H1 (cell line): ENCODE results near the gene GNAQ. TPM values are rescaled to one million over a fixed set of nuclear protein-coding genes. Genes with fewer than 3 reads are reported as not detected.

Experiments
- CHD1 ChIP-seq: IDR thresholded peaks from 2 replicates; pipeline ENCODE4 v1.6.1; 2012; ENCODE audit warnings: low read depth, low read length, improper control_type of control experiment
- CTCF ChIP-seq, 3 experiments: IDR thresholded peaks; 1 replicate in 2 of 3; 2 replicates in 1 of 3; pipeline versions ENCODE4 v1.5.1 to v1.6.1; 2011; ENCODE audit warnings: low read length in 3 of 3, mild to moderate bottlenecking in 3 of 3, inconsistent platforms in 2 of 3, low read depth in 1 of 3, moderate library complexity in 1 of 3; ENCODE audit not compliant: insufficient read depth in 1 of 3; ENCODE audit errors: control extremely low read depth in 1 of 3
- KDM5A ChIP-seq: fragments of 200-600 bp; IDR thresholded peaks from 2 replicates; pipeline ENCODE4 v1.7.1; 2012; ENCODE audit warnings: mild to moderate bottlenecking, low read length, inconsistent platforms, mixed read lengths
- POLR2AphosphoS5 ChIP-seq: IDR thresholded peaks from 2 replicates; pipeline ENCODE4 v1.6.1; 2011; ENCODE audit warnings: low read depth, low read length
- polyA plus RNA-seq, 7 experiments: library from polyadenylated mRNA; depleted of rRNA in 3 of 7; stranded (reverse) in 5 of 7; unstranded in 2 of 7; fragments of >200 nt in 5 of 7; fragments of 200-250 nt in 2 of 7; gene quantifications; 1 replicate in 5 of 7; 2 replicates in 1 of 7; 4 replicates in 1 of 7; pipeline versions ENCODE4 v1.2.1 to v1.2.3, GENCODE V29; 2011 to 2013; ENCODE audit warnings: missing spikeins in 2 of 7, mixed read lengths in 2 of 7
- total RNA-seq: library from RNA; stranded (reverse); fragmentation: NEBNext Ultra II Directional; extraction: Animal tissue kit (Norgen Biotek cat#: 25700); gene quantifications from 2 replicates; pipeline ENCODE4 v1.2.1, GENCODE V29; 2021

GNAQ gene
- total and polyA plus RNA-seq, 2 of the 8 experiments (the other 6 are each of a cell fraction or from before 2014, with no cell fraction given), result 22.8 to 63.8 TPM

GRCh38 chr9:77965445-77966123, 66.0 kb downstream of the GNAQ start (continued):
- no peak for TF ChIP-seq CHD1
- TF ChIP-seq POLR2AphosphoS5, result no peak
- no peak for TF ChIP-seq CTCF (IDR thresholded peaks at IDR 0.05; ENCODE audit: control extremely low read depth in 1 of 3, insufficient read depth in 1 of 3, low read depth in 1 of 3, low read length in 3 of 3)
- no peak for TF ChIP-seq KDM5A
